Measurements from ENCODE around the gene AHNAK.

DNA sequence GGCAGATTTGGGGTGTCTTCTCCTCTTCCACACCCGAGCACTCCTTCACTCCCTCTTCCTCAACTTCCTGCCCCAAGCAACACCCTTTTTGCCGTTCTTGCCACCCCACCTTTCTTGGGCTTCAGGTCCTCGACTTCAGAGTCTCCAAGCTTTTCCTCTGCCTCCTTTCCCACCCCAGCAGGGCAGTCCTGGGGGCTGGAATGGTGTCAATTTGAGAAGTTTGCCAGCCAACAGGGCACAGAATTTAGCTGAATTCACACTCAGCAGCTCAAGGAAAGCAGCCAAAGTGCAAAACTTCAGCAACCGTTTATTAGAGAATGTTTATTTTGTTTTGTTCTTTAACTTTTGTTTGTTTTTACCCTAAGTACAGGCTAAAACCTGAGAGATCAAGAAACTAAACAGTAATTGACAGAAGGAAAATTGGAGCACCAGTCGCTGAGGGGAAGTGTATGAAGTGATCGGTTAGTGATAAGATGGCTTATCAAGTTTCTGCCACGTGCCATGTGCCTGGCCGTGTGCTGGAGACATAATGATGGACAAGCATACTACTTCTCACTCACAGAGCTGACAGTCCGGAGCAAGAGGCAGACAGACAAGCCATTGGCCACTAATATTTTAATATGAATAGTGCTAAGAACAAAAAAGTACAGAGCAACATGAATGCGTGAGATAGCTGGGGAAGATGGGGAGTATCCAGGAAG, 44.4 kb downstream of the AHNAK start:
- TF ChIP-seq CTCF (conservative IDR thresholded peaks at IDR 0.05; ENCODE audit: low read length) (no peak), EZH2phosphoT487 (IDR thresholded peaks at IDR 0.05; ENCODE audit: borderline replicate concordance, low read depth, low read length) (no peak)

Measured in OCI-LY7 (cell line).